ENCODE measurements around the gene TIMM13.

TIMM13 gene

DNA sequence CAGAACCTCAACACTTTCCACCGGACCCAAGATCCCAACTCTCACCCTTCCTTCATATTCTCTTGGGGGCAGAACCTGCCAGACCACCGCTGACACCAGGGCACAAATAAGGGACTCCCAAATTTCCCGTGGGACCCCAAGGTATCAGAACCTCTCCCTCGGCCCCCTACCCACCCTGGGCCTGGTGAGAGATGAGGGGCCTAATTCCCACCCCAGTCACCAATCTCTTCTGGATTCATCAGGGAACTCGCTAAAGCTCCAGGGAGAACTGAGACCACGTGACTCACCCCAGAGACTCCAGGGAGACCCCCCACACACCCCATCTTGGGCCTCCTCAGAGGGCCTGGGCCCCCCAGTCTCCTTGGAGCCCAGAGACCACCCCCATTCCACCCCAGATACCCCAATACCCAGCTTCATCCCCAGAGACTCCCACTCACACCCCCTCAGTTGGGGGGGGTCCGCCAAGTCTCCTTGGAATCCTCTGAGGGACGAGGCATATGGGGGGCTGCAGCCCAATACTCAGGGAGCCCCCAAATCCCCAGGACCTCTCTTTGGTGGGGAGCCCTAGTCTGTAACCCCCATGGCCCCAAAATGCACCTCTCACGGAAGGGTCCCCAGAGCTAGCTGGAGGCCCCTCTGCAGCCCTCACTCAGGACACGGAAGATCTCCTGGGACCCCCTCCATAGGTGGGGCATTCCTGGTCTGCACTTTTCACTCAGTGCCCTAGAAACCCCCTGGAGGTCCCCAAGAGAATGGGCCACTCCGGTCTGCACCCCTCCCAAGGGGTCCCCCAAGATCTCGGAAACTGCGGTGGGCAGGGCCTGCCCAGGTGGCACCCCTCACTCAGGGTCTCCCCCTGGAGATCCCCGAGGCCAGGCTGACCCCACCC, 27.8 kb upstream of the TIMM13 start:
- DNase-seq = no peak

- DNase-seq = no peak
Observed at GRCh38 chr19:2454199-2454961, 27.0 kb upstream of the TIMM13 start.

DNA sequence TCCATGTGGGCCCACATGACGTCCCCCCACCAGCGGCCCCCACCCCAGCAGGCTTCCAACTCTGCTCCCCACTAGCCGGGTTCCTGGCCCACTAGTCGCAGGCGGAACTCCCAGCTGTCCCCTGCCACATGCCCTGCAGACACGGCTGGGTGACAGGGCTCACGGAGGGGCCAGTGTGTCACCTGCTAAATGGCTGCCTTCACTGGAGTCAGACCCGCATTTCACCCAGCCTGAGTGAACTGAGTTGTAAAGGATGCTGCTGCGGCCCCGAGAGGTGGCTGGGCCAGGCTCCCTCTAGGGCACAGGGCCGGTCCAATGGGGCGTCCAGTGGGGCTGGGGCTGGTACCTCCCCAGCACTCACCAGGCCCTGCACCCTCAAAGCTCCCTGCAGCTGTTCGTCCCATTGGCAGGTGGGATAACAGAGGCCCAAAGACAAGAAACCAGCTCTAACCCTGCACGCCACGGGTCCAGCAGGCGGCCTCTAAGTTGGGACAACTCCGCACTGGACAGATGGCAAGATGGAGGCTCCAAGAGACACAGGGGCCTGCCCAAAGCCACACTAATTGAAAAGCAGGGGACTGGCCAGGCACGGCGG, 26.1 kb upstream of the TIMM13 start:
- DNase-seq = no peak

DNA sequence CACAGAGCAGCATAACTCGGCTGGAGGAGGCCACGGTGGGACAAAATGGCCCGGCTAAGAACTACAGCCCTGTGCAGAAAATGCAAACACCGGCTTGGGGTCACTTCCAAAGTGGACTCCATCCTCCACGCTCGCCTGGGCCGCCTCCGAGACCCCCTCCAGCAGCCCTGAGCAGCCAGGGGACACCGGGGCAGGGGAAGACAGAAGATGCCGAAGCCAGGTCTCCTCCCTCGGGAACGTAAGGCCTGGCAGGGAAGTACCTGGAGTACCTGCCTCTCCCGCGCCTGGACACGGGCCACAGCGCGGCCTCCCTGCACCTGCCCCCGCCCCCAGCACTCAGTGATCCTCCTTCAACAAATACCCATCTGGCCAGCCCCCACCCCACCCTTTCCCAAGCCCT, 24.4 kb upstream of the TIMM13 start:
- no peak for DNase-seq

DNA sequence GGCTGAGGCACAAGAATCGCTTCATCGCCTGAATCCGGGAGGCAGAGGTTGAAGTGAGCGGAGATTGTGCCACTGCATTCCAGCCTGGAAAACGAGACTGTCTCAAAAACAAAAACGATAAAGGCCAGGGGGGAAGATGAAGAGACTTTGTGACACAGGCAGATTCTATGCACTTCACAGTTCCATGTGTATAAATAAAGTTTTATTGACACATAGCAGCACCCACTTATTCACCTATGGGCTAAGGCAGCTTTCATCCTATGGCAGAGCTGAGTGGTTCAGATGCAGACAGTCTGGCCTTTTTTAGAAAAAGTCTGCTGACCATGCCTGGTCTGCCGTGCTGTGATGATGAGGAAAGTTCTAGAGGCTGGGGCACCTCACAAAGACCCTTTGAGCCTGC, 23.8 kb upstream of the TIMM13 start:
- no peak for DNase-seq

- DNase-seq = no peak
Observed at GRCh38 chr19:2449019-2449418, 21.6 kb upstream of the TIMM13 start.

DNA sequence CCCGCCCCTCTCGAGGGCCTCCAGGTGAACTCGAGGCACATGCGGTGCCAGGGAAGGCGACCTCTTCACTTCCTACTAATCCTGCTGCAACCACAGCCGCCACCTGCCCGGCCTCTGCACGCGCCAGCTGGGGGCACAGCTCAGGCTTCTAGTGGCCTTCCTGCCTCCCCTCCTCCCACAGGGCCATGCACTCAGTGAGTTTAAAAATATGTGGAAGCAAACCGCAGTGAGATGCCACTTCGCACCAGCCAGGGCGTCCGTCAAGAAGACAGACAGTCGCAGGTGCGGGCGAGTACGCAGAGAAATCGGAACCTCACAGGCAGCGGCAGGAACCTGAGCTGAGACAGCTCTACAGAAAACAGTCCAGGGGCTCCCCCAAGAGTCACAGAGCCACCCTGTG, 19.0 kb upstream of the TIMM13 start:
- no peak for DNase-seq

- DNase-seq = no peak
Observed at GRCh38 chr19:2444251-2445002, 17.0 kb upstream of the TIMM13 start.

DNA sequence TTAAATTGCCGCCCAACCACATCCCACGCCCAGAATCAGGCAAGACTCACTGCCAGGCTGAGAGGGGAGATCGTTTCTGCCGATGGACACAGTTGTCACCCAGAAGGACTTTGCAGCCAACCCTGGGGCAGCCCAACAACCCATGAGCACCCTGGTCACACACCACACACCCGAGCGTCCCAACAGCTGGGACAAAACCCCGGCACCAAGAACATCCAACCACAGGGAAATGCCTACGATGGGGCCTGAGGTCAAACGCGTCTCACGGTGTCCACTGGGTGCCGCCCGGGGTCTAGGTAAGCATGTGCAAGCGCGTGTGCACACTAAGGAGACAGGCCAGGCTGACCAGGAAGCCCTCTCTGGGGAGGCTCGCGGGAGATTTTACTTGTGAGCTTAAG, 16.4 kb upstream of the TIMM13 start:
- DNase-seq = no peak

DNA sequence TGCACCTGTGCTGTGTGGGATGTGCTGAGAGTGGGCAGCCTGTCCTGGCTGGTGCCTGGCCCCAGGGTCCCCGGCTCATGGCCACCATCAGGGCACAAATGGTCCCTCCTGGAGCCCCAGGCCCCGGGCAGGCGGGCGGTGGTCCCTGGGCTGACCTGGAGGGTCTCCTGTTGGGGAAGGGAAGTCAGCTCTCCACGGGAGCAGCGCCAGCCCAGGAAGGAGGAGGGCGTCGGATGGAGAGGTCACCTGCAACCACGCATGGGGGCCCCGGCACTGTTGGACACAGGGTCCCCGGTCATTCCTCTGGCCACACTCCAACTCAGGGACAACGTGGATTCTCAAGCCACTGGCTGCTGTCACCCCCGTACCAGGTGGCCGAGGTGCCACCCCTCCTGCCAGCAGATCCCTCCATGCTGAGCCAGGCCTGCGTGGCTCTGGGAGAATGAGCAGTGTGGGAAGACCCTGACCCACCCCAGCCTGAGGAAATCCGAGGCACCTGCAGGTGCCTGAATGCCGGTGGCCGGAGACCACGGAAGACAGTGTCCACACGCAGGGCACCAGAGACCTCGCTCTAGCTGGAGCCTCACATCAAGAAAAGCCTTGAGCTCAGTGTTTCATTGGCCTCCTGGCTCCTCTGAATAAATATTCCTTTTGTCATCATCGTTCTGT, 15.9 kb upstream of the TIMM13 start:
- DNase-seq = no peak

DNA sequence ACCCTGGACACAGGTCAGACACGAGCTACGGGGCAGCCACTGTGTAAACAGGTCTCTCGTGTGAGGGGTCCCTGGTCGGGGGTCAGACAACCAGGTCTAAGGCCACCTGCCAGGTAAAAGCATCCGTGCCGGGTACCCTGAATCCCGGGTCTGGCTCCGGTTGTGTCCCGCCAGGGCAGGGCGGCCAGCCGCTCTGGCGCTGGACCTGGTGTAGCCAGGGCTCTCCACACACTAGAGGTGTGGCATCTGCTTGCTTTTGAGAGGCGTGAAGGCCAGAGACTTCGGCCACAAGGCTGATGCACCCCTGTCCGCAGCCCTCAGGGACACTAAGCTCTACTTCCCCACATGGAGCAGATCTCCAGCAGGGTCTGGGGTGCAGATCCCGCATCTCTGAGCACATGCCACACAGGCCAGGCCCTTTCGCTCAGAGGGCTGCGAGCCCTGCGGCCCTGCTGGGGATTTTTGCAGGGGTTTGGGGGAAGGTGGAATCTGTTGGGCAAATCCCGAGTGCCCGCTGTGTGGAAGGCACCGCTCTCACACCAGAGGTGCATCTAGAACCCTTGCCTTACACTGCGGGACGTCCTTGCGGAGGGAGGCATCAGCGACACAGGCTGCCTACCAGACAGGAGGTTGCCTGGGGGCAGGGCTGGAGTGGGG, 13.8 kb upstream of the TIMM13 start:
- no peak for DNase-seq

- no peak for DNase-seq
Observed at GRCh38 chr19:2440515-2440914, 13.1 kb upstream of the TIMM13 start.

DNA sequence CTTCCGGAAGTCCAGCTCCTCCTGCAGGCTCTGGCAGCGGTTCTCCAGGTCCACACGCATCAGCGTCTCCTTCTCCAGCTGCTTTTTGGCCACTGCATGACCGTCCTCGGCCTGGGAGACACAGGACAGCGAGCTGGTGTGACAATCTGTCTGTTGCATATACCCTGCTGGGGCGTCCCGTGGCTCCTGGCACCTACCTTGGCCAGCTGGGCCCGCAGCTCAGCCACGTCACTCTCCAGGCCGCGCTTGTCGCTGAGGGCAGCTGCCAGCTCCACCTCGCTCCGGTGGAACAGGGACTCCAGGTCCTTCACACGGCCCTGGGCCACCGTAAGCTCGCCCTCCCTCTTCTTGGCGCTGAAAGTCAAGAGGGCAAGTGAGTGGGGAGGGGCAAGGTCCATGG, 10.8 kb upstream of the TIMM13 start:
- no peak for DNase-seq

GRCh38 chr19:2436926-2437325, 9.5 kb upstream of the TIMM13 start:
- DNase-seq = no peak

DNA sequence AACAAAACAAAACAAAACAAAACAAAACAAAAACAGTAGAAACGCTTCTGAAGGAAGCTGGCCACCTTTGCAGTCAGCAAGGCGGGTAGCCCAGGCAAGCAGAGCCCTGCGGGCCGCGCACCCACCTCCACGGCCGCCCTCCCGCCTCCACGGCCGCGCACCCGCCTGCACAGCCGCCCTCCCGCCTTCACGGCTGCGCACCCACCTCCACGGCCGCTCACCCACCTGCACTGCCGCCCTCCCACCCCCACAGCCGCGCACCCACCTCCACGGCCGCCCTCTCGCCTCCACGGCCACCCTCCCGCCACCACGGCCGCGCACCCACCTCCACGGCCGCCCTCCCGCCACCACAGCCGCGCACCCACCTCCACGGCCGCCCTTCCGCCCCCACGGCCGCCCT, 9.0 kb upstream of the TIMM13 start:
- DNase-seq = no peak

- DNase-seq = no peak
Observed at GRCh38 chr19:2434721-2435265, 7.4 kb upstream of the TIMM13 start.

DNA sequence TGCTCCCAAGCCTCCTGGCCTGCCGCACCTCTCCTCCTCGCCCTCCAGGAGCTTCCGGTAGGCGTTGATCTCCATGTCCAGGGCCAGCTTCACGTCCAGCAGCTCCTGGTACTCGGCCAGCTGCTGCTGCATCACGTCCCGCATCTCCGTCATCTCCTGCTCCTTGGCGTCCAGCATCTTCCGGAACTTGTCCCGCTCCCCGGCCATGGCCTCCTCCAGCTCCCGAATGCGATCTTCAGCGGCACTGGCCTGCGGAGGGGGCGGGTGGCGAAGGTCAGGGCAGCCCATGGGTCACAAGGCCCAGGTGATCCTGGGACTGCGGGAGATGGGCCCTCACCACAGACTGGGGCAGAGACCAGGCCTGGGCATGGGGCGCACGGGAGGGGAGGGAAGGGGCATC, 6.9 kb upstream of the TIMM13 start:
- DNase-seq = no peak

- no peak for DNase-seq
Observed at GRCh38 chr19:2433854-2434253, 6.5 kb upstream of the TIMM13 start.

GRCh38 chr19:2432131-2432848, 4.9 kb upstream of the TIMM13 start:
- DNase-seq = no peak

DNA sequence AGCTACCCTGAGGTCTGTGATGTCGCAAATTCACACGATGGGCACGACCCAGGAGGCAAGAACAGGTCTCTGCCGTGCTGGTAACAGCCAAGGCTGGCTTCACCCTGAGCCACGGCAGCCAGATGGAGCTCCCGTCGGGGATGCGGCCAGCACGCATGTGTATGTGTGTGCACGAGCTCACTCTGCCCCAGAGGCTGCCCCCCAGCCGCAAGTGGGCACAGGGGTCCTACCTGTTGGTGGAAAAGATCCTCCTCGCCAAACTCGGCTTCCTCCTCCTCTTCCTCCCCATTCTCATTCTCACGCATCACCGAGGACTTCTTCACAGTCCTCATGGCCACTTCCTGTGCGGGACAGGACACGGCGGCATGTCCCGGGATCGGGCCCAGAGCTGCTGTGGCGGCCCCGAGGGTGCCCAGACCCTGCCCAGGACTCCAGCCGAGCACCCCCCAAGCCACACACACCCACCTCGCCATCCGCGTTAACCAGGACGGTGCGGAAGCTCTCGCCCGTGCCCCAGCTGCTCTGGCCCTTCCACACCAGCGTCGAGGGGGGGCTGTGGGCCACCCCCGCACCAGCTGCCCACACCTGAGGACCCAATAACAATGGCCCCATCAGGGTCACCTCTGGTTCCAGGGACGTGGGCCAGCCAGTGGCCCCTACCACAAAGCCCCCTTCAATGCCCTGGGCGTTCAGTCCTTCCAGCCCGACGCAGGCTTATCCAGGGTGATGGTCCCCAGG, 4.1 kb upstream of the TIMM13 start:
- DNase-seq = no peak

Data from inflammatory macrophage treated with lipopolysaccharide for 1 hour (primary cell).